Measurements from ENCODE around the gene TRAT1. TPM values are rescaled to one million over a fixed set of nuclear protein-coding genes. Genes with fewer than 3 reads are reported as not detected.

The TRAT1 gene, protein sequence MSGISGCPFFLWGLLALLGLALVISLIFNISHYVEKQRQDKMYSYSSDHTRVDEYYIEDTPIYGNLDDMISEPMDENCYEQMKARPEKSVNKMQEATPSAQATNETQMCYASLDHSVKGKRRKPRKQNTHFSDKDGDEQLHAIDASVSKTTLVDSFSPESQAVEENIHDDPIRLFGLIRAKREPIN
- not detected in 2 replicates for total RNA-seq

DNA sequence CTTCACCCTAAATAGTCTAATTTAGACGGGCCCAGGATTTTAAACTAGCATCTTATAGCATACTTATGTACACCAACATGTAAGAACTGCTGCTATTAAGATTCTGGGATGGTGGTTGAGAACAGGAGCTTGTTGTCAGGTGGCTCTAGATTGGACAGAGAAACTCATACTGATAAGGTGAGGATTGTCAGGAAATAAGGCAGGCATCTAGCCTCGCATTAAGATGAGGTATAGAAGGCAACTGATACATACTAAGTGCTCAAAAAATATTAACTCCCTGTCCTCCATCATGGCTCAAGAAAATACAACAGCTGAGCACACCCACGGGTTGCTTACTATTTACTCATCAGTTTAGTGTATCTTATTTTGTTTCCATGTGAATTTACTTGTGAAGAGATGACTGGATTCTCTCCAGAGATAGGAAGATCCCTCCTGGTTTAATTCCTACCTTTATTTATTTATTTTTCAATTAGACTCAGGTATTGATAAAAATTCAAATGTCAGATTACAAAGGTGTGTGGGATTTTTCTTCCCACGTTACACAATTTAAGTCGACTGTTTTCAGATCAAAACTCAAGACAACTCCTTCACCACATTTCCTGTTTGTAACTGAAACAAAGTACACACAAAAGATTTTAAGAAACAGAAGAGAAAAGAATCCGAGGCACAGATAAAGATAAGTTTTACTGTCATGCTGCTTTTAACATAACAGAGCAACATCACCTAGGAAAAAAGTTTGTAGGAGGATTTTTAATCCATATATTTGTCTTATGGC is at the start of gene TRAT1:
Gene TRAT1 (plus strand): TSS at position 664 of the 775 bp plus-strand sequence. CDS start 142 bp downstream, outside the sequence.

Other genes with a start within 250 kb of the TRAT1 start
- gene CIP2A, start 233.3 kb upstream of the TRAT1 start, total RNA-seq = 2.6 and 3.8 TPM in 2 replicates
- 5.8 and 6.4 TPM in 2 replicates for gene DZIP3, start 233.1 kb upstream of the TRAT1 start, total RNA-seq
- not detected in 2 replicates for gene RETNLB, start 65.4 kb upstream of the TRAT1 start, total RNA-seq
- not detected in 2 replicates for gene GUCA1C, start 131.1 kb downstream of the TRAT1 start, total RNA-seq